HG03196 (cell line): ENCODE data around the gene LUZP2.

Experiments used
- ATAC-seq: cut with Tn5 transposase; IDR thresholded peaks from one replicate; pipeline ENCODE4 v1.9.1; 2021; ENCODE audit not compliant: unreplicated experiment

The LUZP2 gene

DNA sequence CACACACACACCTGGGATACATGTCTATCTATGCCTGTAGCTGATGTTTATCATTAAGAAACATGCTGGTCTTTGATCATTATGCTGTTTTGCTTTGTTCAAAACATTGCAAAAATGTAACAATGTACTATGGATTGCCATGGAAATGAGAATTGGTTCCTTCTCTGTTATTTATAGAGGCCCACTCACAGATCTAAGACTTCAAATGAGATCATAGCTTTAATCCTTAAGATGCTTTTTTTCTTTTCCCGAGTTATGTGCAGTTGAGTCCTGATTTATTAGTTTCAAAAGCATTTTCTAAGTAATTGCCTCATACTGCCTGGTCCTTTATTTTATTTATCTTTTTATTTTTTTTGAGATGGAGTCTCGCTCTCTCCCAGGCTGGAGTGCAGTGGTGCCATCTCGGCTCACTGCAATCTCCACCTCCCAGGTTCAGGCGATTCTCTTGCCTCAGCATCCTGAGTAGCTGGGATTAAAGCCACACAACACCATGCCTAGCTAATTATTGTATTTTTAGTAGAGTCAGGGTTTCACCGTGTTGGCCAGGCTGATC is 131.4 kb downstream of the LUZP2 start:
- ATAC-seq, result no peak

DNA sequence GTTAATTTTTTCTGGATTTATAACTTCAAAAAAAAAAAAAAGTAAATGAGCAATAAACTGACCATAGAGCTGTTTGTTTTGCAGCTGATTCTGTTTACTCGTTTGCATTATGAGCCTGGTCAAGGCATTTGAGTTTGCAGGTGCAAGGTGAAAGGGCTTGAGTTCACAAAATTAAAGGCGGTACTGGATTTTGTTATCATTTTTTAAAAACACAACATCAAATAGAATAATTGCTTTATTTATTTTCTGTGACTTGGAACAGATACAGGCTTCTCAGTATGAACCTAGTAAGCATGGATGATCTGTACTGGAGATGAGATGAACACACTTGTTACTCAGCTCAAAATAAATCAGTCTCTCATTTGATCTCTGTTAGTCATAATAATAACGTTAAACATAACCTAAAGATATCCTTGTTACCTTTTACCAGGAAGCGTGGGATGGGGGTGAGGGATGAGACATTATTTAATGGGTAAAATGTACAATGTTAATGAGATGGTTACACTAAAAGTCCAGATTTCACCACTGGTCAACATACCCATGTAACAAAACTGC is 137.8 kb downstream of the LUZP2 start:
- no peak for ATAC-seq

GRCh38 chr11:24635588-24636290 is 138.9 kb downstream of the LUZP2 start:
- ATAC-seq, result no peak

GRCh38 chr11:24636291-24636629 is 139.4 kb downstream of the LUZP2 start:
- ATAC-seq, result no peak

DNA sequence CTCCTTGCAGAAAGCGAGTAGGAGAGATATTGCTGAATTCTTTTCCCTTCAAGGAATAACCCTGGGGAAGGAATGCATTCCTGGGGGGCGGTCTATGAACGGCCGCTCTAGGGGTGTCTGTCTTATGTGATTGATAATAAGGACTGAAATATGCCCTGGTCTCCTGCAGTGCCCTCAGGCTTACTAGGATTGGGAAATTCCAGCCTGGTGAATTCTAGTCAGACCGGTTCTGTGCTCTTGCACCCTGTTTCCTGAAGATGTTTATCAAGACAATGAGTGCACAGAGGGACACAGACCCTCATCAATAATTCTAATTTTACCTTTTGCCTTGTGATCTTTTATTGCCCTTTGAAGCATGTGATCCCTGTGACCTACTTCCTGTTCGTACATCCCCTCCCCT is 140.7 kb downstream of the LUZP2 start:
- ATAC-seq, result no peak

- no peak for ATAC-seq
These were observed 145.8 kb downstream of the LUZP2 start for GRCh38 chr11:24642648-24643047.

DNA sequence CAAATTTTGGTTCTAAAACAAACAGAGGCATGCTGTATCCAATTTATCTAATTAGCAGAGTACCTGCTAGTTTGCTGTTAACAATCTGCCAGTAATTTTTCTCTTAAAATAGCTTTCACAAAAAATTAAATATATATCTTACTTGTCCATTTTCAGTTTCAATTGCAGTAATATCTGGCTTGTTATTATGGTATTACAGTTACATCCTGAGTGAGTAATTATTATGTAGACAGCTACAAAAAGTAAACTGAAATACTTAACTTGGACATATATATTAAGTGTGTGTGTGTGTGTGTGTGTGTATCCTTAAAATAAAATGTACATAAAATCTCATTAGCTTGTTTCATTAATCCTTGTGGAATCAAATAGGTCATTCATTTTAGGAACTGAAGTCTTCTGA is 148.7 kb downstream of the LUZP2 start:
- no peak for ATAC-seq

DNA sequence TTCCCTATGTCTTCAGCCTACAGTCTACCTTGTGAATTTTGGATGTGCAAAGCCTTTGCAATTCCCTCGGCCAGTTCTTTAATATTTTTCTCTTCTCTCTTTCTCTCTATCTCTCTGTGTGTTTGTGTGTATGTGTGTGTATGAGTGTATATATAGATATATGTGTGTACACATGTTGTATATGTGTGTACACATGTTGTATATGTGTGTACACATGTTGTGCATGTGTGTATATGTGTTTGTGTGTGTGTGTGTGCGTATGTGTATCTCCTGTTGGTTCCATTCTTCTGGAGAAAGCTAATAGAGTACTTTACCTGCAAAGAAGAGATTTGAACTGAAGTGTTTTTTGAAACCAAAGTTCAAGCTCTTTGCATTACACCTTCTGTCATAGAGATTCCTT is 155.0 kb downstream of the LUZP2 start:
- ATAC-seq, result no peak

GRCh38 chr11:24653901-24654300 is 157.0 kb downstream of the LUZP2 start:
- ATAC-seq, result no peak

DNA sequence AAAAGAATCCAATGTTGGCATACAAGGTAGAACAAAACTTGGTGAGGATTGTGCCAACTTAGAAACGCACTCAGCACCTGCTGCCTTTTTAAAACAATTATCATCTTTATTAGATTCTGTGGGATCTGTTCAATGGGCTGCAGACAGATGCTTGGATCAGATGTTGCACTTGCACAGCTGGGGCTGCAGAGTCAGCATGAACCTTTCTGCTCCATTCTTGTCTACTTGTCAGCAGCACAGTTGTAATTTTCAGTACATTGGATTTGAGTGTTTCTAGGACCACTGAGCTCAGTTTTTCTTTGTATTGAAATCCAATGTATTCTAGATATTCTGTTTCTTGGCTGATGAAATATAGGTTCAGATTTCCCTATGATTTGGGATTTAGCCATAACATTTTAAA is 164.5 kb downstream of the LUZP2 start:
- ATAC-seq, result no peak

DNA sequence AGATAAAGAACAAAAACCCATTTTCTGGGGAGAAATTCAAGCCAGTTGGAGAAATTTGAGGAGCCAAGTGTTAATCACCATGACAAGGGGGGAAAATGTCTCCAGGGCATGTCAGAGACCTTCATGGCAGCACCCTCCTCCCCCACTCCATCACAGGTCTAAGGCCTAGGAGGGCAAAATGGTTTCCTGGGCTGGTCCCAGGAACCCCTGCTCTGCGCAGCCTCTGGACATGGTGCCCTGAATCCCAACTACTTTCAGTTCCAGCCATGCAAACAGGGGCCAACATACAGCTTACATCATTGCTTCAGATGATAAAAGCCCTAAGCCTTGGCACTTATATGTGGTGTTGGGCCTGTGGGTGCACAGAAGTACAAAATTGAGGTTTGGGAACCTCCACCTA is 167.5 kb downstream of the LUZP2 start:
- no peak for ATAC-seq

GRCh38 chr11:24667353-24667968 is 170.6 kb downstream of the LUZP2 start:
- no peak for ATAC-seq

- no peak for ATAC-seq
These were observed 182.0 kb downstream of the LUZP2 start for GRCh38 chr11:24678703-24679348.

GRCh38 chr11:24679821-24680351 is 183.0 kb downstream of the LUZP2 start:
- no peak for ATAC-seq

DNA sequence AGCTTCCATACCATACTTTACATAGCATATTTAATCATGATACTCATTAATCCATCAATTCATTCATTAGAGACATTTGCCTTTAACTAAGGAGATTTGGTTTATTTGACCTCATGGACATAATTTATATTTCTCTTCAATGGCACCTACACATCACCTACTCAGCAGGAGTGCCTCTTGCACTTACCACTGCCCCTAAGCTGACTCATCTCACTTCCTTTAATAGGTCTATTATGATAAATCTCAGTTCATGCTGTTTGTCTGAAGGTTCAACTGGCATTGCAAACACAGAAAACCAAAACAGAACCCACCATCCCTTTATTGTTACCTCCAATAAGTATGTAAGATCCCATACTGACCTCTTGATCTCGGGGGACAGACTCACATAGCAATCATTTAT is 186.7 kb downstream of the LUZP2 start:
- ATAC-seq, result no peak

GRCh38 chr11:24685821-24686220 is 189.0 kb downstream of the LUZP2 start:
- ATAC-seq, result no peak

GRCh38 chr11:24687531-24688147 is 190.8 kb downstream of the LUZP2 start:
- no peak for ATAC-seq

DNA sequence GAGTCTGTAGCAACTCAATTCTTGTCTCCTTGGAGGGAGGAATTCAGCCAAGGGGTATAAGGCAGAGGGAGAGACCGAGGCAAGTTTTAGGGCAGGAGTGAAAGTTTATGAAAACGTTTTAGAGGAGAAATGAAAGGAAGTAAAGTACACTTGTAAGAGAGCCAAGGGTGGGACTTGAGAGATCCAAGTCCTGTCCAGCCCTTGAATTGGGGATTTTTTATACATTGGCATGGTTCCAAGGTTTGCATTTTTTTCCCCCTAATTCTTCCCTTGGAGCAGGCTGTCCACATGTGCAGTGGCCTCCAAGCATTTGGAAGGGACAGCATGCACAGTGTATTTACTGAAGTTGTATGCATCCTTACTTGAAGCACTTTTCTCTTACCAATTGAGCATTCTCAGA is 192.1 kb downstream of the LUZP2 start:
- ATAC-seq, result no peak

DNA sequence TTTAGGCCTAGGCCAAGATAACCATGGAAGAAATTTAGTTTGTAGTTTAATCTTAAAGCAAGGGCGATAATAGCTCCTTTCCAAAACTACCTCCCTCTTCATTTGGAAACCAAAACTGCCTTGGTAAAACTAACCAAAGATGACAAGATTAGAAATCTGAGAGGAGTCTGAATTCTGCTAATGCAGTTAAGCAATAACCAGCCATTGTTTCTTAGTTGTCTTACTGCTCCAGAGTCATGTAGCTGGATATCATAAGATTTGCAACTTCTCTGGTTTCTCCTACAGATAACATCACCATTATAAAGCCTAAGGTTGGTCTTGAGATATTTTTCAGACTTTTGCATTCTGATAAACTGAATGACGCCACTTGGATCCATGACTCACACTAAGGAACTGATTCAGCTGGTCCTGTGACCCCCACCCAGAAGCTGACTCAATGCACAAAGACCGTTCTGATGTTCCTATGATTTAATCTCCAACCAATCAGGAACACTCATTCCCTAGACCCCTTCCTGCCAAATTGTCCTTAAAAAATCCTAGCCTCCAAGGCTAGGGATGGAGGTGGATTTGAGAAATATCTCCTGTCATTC is 200.8 kb downstream of the LUZP2 start:
- no peak for ATAC-seq

- ATAC-seq, result no peak
These were observed 207.9 kb downstream of the LUZP2 start for GRCh38 chr11:24704716-24705115.

GRCh38 chr11:24705474-24705873 is 208.6 kb downstream of the LUZP2 start:
- no peak for ATAC-seq
